Measurements from ENCODE around the gene C9orf153. TPM values are rescaled to one million over a fixed set of nuclear protein-coding genes. Genes with fewer than 3 reads are reported as not detected.

The C9orf153 gene
- total and polyA plus RNA-seq, 2 of the 8 experiments (the other 6 are each of a cell fraction or from before 2014, with no cell fraction given) = not detected

GRCh38 chr9:86187121-86187520 is 72.3 kb downstream of the C9orf153 start (continued):
- TF ChIP-seq YY1 (IDR thresholded peaks at IDR 0.05; ENCODE audit: low read depth, low read length) = no peak; the same call in none of the 2 replicates

All from H1 (cell line).